ENCODE results near the gene CNOT6.

CNOT6 gene

DNA sequence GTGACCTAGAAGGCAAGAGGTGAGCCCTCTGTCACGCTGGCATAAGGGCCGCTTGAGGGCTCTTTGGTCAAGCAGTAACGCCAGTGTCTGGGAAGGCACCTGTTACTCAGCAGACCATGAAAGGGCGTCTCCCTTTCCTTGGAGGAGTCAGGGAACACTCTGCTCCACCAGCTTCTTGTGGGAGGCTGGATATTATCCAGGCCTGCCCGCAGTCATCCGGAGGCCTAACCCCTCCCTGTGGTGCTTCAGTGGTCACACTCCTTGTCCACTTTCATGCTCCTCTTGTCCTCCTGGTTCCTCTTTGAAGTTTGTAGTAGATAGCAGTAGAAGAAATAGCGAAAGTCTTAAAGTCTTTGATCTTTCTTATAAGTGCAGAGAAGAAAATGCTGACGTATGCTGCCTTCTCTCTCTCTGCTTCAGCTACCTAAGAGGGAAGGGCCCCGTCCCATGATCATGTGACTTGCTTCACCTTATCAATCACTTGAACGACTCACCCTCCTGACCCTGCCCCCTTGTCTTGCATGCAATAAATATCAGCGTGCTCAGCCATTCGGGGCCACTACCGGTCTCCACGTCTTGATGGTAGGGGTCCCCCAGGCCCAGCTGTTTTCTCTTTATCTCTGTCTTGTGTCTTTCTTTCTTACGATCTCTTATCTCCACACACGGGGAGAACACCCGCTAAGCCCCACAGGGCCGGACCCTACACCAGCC lies 113.8 kb downstream of the CNOT6 start:
- Histone ChIP-seq H3K4me1 (ENCODE audit: low read length) (no peaks in the 10 kb centered on the region), H3K4me2 (ENCODE audit: low read length) (no peak overlapping the region), H3K27ac (ENCODE audit: low read length) (no peak overlapping the region), H3K9me3 (ENCODE audit: insufficient read depth, low read length) (no peaks in the 10 kb centered on the region), H3K79me2 (ENCODE audit: low read length) (no peaks in the 10 kb centered on the region), H4K20me1 (ENCODE audit: insufficient read depth, low read length) (no peaks in the 10 kb centered on the region), H3K27me3 (ENCODE audit: low read depth, low read length) (0 out of 2 replicates have a peak, but pooled peaks cover 3% of the 10 kb centered on the region), H3K36me3 (replicated peaks; ENCODE audit: low read depth, low read length) (no peaks in the 10 kb centered on the region), H2AFZ (ENCODE audit: low read depth, low read length) (no peak overlapping the region), H3K4me3 (ENCODE audit: low read length) (no peak overlapping the region), H3K9ac (ENCODE audit: low read length) (no peak overlapping the region)
- TF ChIP-seq, protein P1, sequence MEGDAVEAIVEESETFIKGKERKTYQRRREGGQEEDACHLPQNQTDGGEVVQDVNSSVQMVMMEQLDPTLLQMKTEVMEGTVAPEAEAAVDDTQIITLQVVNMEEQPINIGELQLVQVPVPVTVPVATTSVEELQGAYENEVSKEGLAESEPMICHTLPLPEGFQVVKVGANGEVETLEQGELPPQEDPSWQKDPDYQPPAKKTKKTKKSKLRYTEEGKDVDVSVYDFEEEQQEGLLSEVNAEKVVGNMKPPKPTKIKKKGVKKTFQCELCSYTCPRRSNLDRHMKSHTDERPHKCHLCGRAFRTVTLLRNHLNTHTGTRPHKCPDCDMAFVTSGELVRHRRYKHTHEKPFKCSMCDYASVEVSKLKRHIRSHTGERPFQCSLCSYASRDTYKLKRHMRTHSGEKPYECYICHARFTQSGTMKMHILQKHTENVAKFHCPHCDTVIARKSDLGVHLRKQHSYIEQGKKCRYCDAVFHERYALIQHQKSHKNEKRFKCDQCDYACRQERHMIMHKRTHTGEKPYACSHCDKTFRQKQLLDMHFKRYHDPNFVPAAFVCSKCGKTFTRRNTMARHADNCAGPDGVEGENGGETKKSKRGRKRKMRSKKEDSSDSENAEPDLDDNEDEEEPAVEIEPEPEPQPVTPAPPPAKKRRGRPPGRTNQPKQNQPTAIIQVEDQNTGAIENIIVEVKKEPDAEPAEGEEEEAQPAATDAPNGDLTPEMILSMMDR (IDR thresholded peaks at IDR 0.05; ENCODE audit: low read depth, low read length) = no peak
- no peak for TF ChIP-seq EZH2phosphoT487 (IDR thresholded peaks at IDR 0.05; ENCODE audit: low read depth)

DNA sequence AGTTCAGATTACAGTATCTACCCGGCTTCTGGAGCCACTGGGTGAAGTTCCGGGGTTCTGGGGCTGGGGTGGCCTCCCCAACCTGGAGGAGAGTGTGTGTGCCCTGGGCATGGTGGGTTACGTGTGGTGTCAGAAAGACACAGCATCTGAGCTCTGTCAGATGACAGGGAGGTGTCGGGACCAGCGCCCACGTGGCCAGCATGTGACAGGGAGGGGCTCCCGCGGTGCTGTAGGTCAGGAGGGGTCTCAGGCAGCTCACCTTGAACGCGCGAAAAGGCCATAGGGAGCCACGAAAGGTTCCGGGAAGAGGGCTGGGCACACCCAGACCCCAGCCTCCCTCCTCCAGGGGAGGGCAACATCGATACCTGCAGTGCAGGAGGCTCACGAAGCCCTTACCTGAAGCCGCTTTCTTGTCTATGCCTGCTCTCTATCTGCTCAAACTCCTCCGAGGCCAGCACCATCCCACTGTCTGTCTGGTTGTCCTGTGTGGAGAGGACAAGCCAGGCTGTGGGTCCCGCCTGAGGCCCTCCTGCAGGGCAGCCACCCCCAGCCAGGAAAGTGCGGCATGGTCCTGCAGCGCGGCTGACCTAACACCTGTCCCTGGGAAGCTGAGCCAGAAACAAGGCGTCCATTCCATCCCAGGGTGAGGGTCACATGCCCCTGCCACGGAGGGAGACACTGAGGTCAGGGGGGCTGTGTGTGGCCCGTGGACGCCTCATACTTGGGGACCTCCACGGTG lies 114.6 kb downstream of the CNOT6 start:
- no peak overlapping the region for H3K4me3 ChIP-seq (ENCODE audit: low read length)
- H4K20me1 ChIP-seq (ENCODE audit: insufficient read depth, low read length) = no peaks in the 10 kb centered on the region
- no peaks in the 10 kb centered on the region for H3K36me3 ChIP-seq (replicated peaks; ENCODE audit: low read depth, low read length)
- no peak overlapping the region for H3K9ac ChIP-seq (ENCODE audit: low read length)
- H3K4me2 ChIP-seq (ENCODE audit: low read length) = no peak overlapping the region
- no peaks in the 10 kb centered on the region for H3K9me3 ChIP-seq (ENCODE audit: insufficient read depth, low read length)
- no peaks in the 10 kb centered on the region for H3K79me2 ChIP-seq (ENCODE audit: low read length)
- TF ChIP-seq, protein P1 (IDR thresholded peaks at IDR 0.05; ENCODE audit: low read depth, low read length) = no peak
- TF ChIP-seq EZH2phosphoT487 (IDR thresholded peaks at IDR 0.05; ENCODE audit: low read depth) = no peak
- no peak overlapping the region for H3K27ac ChIP-seq (ENCODE audit: low read length)
- H3K27me3 ChIP-seq (ENCODE audit: low read depth, low read length) = 0 out of 2 replicates have a peak, but pooled peaks cover 3% of the 10 kb centered on the region
- H2AFZ ChIP-seq (ENCODE audit: low read depth, low read length) = no peak overlapping the region
- no peaks in the 10 kb centered on the region for H3K4me1 ChIP-seq (ENCODE audit: low read length)

DNA sequence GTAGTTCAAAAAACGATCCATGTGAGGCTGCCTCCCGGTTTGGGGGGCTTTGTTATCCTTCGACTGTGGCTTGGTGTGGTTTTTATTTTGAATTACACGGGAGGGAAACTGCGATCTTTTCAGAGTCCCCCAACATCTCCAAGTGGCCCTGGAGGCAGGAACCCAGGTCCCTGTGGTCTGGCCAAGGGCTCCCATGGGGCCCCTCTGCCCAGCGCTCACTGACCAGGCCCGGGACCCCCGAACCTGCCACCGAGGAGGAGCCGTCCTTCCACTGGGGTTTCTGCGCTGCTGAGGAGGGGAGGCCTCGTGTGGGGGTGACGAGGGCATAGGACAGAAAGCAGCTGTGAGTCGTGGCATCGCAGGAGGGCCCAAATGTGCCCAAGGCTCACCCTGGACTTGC lies 115.2 kb downstream of the CNOT6 start:
- H3K36me3 ChIP-seq (replicated peaks; ENCODE audit: low read depth, low read length) = no peaks in the 10 kb centered on the region
- H3K27ac ChIP-seq (ENCODE audit: low read length) = no peak overlapping the region
- H3K4me3 ChIP-seq (ENCODE audit: low read length) = no peak overlapping the region
- no peak overlapping the region for H3K9ac ChIP-seq (ENCODE audit: low read length)
- no peaks in the 10 kb centered on the region for H3K9me3 ChIP-seq (ENCODE audit: insufficient read depth, low read length)
- TF ChIP-seq, protein P1 (IDR thresholded peaks at IDR 0.05; ENCODE audit: low read depth, low read length) = no peak
- TF ChIP-seq EZH2phosphoT487 (IDR thresholded peaks at IDR 0.05; ENCODE audit: low read depth) = no peak
- no peaks in the 10 kb centered on the region for H3K4me1 ChIP-seq (ENCODE audit: low read length)
- no peak overlapping the region for H3K4me2 ChIP-seq (ENCODE audit: low read length)
- H3K27me3 ChIP-seq (ENCODE audit: low read depth, low read length) = 0 out of 2 replicates have a peak, but pooled peaks cover 3% of the 10 kb centered on the region
- H3K79me2 ChIP-seq (ENCODE audit: low read length) = no peaks in the 10 kb centered on the region
- H2AFZ ChIP-seq (ENCODE audit: low read depth, low read length) = no peak overlapping the region
- H4K20me1 ChIP-seq (ENCODE audit: insufficient read depth, low read length) = no peaks in the 10 kb centered on the region

DNA sequence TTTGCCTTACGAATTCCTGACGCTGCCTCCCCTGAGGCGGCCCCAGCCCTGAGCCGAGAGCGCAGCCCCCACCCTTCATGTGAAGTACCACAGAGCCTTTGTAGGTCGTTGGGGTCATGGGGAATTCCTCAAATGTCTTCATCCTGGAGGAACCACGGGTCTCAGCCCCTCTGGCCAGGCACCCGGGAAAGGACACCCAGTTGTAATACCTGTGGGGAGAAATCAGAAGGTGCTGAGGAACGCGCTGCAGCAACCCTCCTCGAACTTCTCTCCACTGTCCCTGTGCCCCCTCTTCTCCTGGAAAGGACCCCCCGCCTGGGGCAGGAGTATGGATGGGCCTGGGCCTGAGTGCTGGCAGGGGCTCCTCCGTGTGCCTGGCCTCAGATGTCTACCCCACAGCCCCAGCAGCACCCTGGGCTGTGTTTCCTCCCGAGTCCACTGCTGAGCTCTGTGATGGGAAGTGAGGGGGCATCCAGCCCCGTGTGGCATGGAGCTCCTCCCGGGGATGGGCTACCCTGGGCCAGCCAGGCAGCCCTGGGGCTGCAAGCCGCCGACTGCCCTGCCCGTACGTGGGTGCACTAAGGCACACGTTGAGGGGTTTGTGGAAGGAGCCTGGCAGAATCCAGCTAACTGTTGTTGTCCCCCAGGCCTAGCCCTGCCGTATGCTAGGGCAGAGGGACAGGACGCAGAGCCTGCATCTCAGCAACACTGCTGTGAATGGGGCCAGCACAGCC lies 115.8 kb downstream of the CNOT6 start:
- Histone ChIP-seq H3K4me1 (ENCODE audit: low read length) (no peaks in the 10 kb centered on the region), H3K27me3 (ENCODE audit: low read depth, low read length) (0 out of 2 replicates have a peak, but pooled peaks cover 1% of the 10 kb centered on the region), H4K20me1 (ENCODE audit: insufficient read depth, low read length) (no peaks in the 10 kb centered on the region), H3K27ac (ENCODE audit: low read length) (no peak overlapping the region), H3K79me2 (ENCODE audit: low read length) (no peaks in the 10 kb centered on the region), H3K36me3 (replicated peaks; ENCODE audit: low read depth, low read length) (no peaks in the 10 kb centered on the region), H2AFZ (ENCODE audit: low read depth, low read length) (no peak overlapping the region), H3K4me2 (ENCODE audit: low read length) (no peak overlapping the region), H3K9me3 (ENCODE audit: insufficient read depth, low read length) (no peaks in the 10 kb centered on the region), H3K9ac (ENCODE audit: low read length) (no peak overlapping the region), H3K4me3 (ENCODE audit: low read length) (no peak overlapping the region)
- TF ChIP-seq EZH2phosphoT487 (IDR thresholded peaks at IDR 0.05; ENCODE audit: low read depth) = no peak
- TF ChIP-seq, protein P1 (IDR thresholded peaks at IDR 0.05; ENCODE audit: low read depth, low read length) = no peak
